Lower leg skin (tissue), 4 donors: ENCODE data around the gene CCDC91. TPM values are rescaled to one million over a fixed set of nuclear protein-coding genes. Genes with fewer than 3 reads are reported as not detected.

Experiments used
- DNase-seq, 2 donors: peaks; one replicate each; pipeline ENCODE4 v3.0.0-alpha.2; 2019; ENCODE audit warnings: low spot score in 2 of 2
- H3K4me3 ChIP-seq: fragments of 200-600 bp; sonication (generic); 2 replicates; pipeline ENCODE4 v1.5.1; 2017; ENCODE audit warnings: mild to moderate bottlenecking, low read depth; ENCODE audit not compliant: poor library complexity, severe bottlenecking
- POLR2A ChIP-seq, 2 donors: fragments of 450-650 bp; IDR thresholded peaks; one replicate each; pipeline ENCODE4 v1.6.1; 2016 to 2017; ENCODE audit warnings: antibody characterized with exemption in 2 of 2, mild to moderate bottlenecking in 1 of 2, moderate library complexity in 1 of 2
- WGBS, 2 donors: methylation state at CpG; one replicate each; pipeline ENCODE4 v1.1.5; 2018; 5-methylcytosine and 5-hydroxymethylcytosine counted together
- intact Hi-C: fragments of 100-400 bp; cut with DNase I; formaldehyde crosslinking; loops from one replicate; pipeline ENCODE4 v1.15.0; 2023; ENCODE audit warnings: low total_unique reads
- total RNA-seq, 4 donors: library from RNA; depleted of rRNA; stranded (reverse); fragments of >200 nt; gene quantifications; one replicate each; pipeline ENCODE4 v1.1.0, GENCODE V29; 2016
- TF ChIP-seq, protein P1 (sequence below), 3 donors: fragments of 450-650 bp; IDR thresholded peaks; one replicate each; pipeline ENCODE4 v1.5.1; 2016; ENCODE audit warnings: antibody characterized with exemption in 3 of 3, mild to moderate bottlenecking in 3 of 3, moderate library complexity in 2 of 3

Gene CCDC91
- total RNA-seq, 4 donors from 2014 or later = 13.8 to 31.0 (median 23.3) TPM

DNA sequence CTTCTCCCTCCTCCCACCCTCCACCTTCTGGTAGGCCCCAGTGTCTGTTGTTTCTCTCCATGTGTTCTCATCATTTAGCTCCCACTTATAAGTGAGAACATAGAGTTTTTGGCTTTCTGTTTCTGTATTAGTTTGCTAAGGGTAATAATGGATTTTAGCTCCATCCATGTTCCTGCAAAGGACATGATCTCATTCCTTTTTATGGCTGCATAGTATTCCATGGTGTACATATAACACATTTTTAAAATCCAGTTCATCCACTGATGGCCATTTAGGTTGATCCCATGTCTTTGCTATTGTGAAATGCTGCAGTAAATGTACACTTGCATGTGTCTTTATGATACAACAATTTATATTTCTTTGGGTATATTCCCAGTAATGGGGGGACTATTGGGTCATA, 96.1 kb downstream of the CCDC91 start:
- DNase-seq = no peak
- TF ChIP-seq POLR2A (IDR thresholded peaks at IDR 0.05) = no peak
- TF ChIP-seq, protein P1, sequence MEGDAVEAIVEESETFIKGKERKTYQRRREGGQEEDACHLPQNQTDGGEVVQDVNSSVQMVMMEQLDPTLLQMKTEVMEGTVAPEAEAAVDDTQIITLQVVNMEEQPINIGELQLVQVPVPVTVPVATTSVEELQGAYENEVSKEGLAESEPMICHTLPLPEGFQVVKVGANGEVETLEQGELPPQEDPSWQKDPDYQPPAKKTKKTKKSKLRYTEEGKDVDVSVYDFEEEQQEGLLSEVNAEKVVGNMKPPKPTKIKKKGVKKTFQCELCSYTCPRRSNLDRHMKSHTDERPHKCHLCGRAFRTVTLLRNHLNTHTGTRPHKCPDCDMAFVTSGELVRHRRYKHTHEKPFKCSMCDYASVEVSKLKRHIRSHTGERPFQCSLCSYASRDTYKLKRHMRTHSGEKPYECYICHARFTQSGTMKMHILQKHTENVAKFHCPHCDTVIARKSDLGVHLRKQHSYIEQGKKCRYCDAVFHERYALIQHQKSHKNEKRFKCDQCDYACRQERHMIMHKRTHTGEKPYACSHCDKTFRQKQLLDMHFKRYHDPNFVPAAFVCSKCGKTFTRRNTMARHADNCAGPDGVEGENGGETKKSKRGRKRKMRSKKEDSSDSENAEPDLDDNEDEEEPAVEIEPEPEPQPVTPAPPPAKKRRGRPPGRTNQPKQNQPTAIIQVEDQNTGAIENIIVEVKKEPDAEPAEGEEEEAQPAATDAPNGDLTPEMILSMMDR (IDR thresholded peaks at IDR 0.05) = no peak
- intact Hi-C loops = no loop called here

DNA sequence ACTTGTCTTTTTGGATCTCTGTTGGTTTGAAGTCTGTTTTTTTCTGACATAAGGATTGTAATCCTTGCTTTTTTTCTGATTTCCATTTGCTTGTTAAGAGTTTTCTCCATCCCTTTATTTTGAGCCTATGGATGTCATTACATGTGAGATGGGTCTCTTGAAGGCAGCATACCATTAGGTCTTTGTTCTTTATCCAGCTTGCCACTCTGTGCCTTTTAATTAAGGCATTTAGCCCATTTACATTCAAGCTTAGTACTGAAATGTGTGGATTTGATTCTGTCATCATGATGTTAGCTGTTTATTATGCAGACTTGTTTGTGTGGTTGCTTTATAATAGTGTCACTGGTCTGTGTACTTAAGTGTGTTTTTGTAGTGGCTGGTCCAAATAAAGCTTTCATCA, 100.0 kb downstream of the CCDC91 start:
- intact Hi-C loops = no loop called here
- H3K4me3 ChIP-seq = no peak overlapping the region
- no peak for DNase-seq
- TF ChIP-seq POLR2A (IDR thresholded peaks at IDR 0.05) = no peak
- TF ChIP-seq, protein P1 (IDR thresholded peaks at IDR 0.05) = no peak

More for the DNA sequence above, 96.1 kb downstream of the CCDC91 start:
- H3K4me3 ChIP-seq = no peak overlapping the region

DNA sequence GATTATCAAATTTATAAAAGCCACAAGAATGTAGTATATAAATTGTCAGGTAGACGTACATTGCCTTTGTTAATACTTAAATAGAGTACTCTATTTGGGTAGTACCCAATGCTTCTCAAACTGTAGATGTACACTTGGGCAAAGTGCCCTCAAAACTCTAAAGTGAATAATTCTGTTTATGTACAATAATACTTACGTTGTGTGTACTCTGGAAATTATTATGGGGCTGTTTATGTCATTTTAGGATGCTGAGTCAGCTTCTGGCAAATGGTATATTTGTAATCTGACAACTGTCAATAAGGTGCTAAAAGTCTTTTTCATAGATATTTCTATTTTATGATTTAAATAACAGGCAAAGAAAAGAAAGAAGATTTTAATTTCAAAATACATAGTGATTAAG, 102.4 kb downstream of the CCDC91 start:
- TF ChIP-seq, protein P1 (IDR thresholded peaks at IDR 0.05) = no peak
- no peak for TF ChIP-seq POLR2A (IDR thresholded peaks at IDR 0.05)
- intact Hi-C loops = no loop called here
- no peak overlapping the region for H3K4me3 ChIP-seq
- 84 to 90% methylated on average over 2 of the region's 2 CpGs for WGBS, 2 donors
- no peak for DNase-seq

DNA sequence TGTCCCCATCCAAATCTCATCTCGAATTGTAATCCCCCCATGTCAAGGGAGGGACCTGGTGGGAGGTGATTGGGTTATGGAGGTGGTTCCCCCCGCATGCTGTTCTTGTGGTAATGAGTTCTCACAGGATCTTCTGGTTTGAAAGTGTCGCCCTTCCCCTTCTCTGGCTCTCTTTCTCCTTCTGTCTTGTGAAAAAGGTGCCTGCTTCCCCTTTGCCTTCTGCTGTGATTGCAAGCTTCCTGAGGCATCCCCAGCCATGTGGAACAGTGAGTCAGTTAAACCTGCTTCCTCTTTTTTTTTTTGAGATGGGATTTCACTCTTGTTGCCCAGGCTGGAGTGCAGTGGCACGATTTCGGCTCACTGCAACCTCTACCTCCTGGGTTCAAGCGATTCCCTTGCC, 104.0 kb downstream of the CCDC91 start:
- intact Hi-C loops = no loop called here
- WGBS, 2 donors = 84 to 93% methylated on average over 6 of the region's 6 CpGs

DNA sequence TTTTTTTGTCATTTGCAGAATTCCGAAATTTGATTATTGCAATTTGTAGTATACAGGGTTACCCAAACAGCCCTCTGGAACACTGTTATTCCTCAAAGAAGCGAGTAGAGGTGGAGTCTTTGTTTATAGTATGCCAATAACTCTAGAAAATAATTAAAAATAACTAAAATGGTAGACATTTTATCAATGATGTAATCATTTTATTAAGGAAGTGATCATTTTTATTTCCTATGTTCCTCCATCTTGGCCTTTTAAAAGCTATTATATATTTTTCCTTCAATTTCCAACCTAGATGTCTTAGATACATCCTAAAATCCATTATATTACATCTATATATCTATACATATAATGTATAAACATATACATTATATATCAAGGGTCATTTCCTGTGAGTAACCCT, 106.0 kb downstream of the CCDC91 start:
- WGBS, 2 donors = 74 to 97% methylated on average over 2 of the region's 2 CpGs
- no peak for DNase-seq
- TF ChIP-seq POLR2A (IDR thresholded peaks at IDR 0.05) = no peak
- TF ChIP-seq, protein P1 (IDR thresholded peaks at IDR 0.05) = no peak
- H3K4me3 ChIP-seq = no peak overlapping the region
- intact Hi-C loops = no loop called here

More for the DNA sequence above, 104.0 kb downstream of the CCDC91 start:
- no peak overlapping the region for H3K4me3 ChIP-seq
- DNase-seq = no peak
- TF ChIP-seq, protein P1 (IDR thresholded peaks at IDR 0.05) = no peak
- no peak for TF ChIP-seq POLR2A (IDR thresholded peaks at IDR 0.05)

DNA sequence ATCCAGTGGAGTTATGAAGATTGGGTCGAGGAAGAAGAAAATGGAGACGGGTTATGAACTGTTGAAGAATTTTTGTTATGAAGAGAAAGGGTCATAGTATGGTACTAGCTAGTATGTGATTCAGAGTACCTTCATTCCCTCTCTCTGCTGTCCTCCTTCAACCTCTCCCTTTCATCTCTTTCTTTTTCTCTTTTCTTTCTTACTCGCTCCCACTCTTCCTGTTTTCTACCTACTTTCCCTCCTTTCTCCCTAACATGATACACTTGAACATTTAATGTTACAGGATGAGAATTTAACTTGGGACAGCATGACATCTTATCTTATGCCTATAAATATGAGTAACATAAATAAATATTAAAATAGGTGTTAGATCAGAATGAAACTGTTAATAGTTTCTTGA, 112.9 kb downstream of the CCDC91 start:
- TF ChIP-seq POLR2A (IDR thresholded peaks at IDR 0.05) = no peak
- TF ChIP-seq, protein P1 (IDR thresholded peaks at IDR 0.05) = no peak
- no peak for DNase-seq
- intact Hi-C loops = no loop called here
- 94 to 99% methylated on average over 3 of the region's 3 CpGs for WGBS, 2 donors
- H3K4me3 ChIP-seq = no peak overlapping the region
